NCI-H526 (cell line): Measurements from ENCODE around the gene GOLM1.

Source experiments
- DNase-seq, 2 experiments: peaks; one replicate each; lab custom pipeline; 2025; lab: John Stamatoyannopoulos, UW

Gene GOLM1

DNA sequence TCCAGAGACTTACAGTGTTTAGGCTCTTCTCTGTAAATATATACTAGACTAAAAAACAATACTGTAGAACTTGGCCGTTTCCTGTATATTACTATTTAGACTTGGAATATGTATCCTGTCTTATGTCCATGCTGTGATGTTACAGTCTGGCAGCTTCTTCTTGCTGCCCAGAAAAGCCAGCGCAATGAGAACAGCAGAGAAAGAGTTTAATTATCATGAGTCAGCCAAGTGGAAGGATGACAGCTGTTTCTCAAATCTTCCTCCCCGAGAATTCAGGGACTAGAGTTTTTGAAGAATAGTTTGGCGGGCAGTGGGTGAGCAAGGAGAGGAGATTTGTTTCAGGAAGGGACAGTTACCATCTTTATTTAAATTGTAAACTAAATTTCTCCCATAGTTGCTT, 120.9 kb downstream of the GOLM1 start:
- no peak for DNase-seq
